H1 (cell line): ENCODE measurements around the gene TESMIN. TPM values are rescaled to one million over a fixed set of nuclear protein-coding genes. Genes with fewer than 3 reads are reported as not detected.
A peak's percentile ranks its signal among the peaks of the same experiment; 100 is the strongest.

ENCODE experiments used
- CTCF ChIA-PET: fragments of 300-600 bp; sonication (Branson Sonifier 250); formaldehyde crosslinking; loops from one replicate; lab custom pipeline; 2021; ENCODE audit not compliant: partially characterized antibody; lab: Charles Lee
- POLR2A ChIA-PET: fragments of 300-600 bp; sonication (Branson Sonifier 250); formaldehyde crosslinking; loops from one replicate; lab custom pipeline; 2021; ENCODE audit warnings: inconsistent platforms; ENCODE audit not compliant: partially characterized antibody; lab: Charles Lee
- DNase-seq, 2 experiments: peaks; one replicate each; pipeline versions ENCODE4 v3.0.0 to v3.0.0-alpha.2; 2010 to 2022; ENCODE audit warnings: low spot score in 2 of 2, low read depth in 1 of 2, mixed read lengths in 1 of 2
- FAIRE-seq: peaks from 2 replicates; lab custom pipeline; 2011; peaks lifted over from hg19 to GRCh38; lab: Jason Lieb, UNC
- H2AFZ ChIP-seq: 2 replicates; pipeline ENCODE4 v1.8.1; 2012; ENCODE audit warnings: low read length, inconsistent platforms
- H2AK5ac ChIP-seq: 2 replicates; pipeline ENCODE4 v1.6.1; 2013; ENCODE audit warnings: low read depth, low read length
- H2BK120ac ChIP-seq: replicated peaks from 2 replicates; pipeline ENCODE3; 2013; ENCODE audit warnings: low read depth, low read length, inconsistent platforms
- H2BK12ac ChIP-seq: 2 replicates; pipeline ENCODE4 v1.6.1; 2013; ENCODE audit warnings: low read depth, low read length
- H2BK15ac ChIP-seq: 2 replicates; pipeline ENCODE4 v1.6.1; 2013; ENCODE audit warnings: low read length
- H2BK20ac ChIP-seq: 2 replicates; pipeline ENCODE4 v1.6.1; 2013; ENCODE audit warnings: low read length
- H2BK5ac ChIP-seq: 2 replicates; pipeline ENCODE4 v1.6.1; 2013; ENCODE audit warnings: low read depth, low read length
- H3K14ac ChIP-seq: 2 replicates; pipeline ENCODE4 v1.6.1; 2013; ENCODE audit warnings: inconsistent platforms; ENCODE audit not compliant: insufficient read length
- H3K18ac ChIP-seq: 2 replicates; pipeline ENCODE4 v1.6.1; 2013; ENCODE audit warnings: low read length; ENCODE audit errors: extremely low read depth
- H3K23ac ChIP-seq: 2 replicates; pipeline ENCODE4 v1.6.1; 2013; ENCODE audit warnings: inconsistent platforms; ENCODE audit not compliant: insufficient read length
- H3K23me2 ChIP-seq: 2 replicates; pipeline ENCODE4 v1.6.1; 2013; ENCODE audit warnings: low read depth, low read length
- H3K27ac ChIP-seq: 2 replicates; pipeline ENCODE4 v1.6.1; 2011; ENCODE audit warnings: low read depth, low read length, inconsistent platforms
- H3K27me3 ChIP-seq, 4 experiments: replicated peaks in 1 of 4; 1 replicate in 1 of 4; 2 replicates in 3 of 4; pipeline versions ENCODE4 v1.6.1 to v1.8.1; 2011 to 2013; ENCODE audit warnings: low read length in 3 of 4, mild to moderate bottlenecking in 3 of 4, inconsistent platforms in 2 of 4, mixed read lengths in 2 of 4, moderate library complexity in 1 of 4; ENCODE audit not compliant: control insufficient read depth in 3 of 4, insufficient read depth in 3 of 4; ENCODE audit errors: extremely low read depth in 1 of 4
- H3K36me3 ChIP-seq, 4 experiments: 2 replicates each; pipeline versions ENCODE4 v1.6.1 to v1.8.1; 2011 to 2013; ENCODE audit warnings: mild to moderate bottlenecking in 4 of 4, low read length in 3 of 4, moderate library complexity in 2 of 4, control low read depth in 1 of 4, inconsistent platforms in 1 of 4; ENCODE audit not compliant: insufficient read depth in 4 of 4, control insufficient read depth in 2 of 4
- H3K4ac ChIP-seq: replicated peaks from 2 replicates; pipeline ENCODE3; 2013; ENCODE audit warnings: low read length, low read depth, mixed read lengths, inconsistent platforms; ENCODE audit not compliant: insufficient read length
- H3K4me1 ChIP-seq, 4 experiments: replicated peaks in 1 of 4; 1 replicate in 1 of 4; 2 replicates in 3 of 4; pipeline versions ENCODE4 v1.6.1 to v1.8.1; 2011 to 2013; ENCODE audit warnings: low read length in 3 of 4, inconsistent platforms in 2 of 4, mixed read lengths in 1 of 4; ENCODE audit not compliant: insufficient read depth in 4 of 4, control insufficient read depth in 3 of 4
- H3K4me2 ChIP-seq, 2 experiments: 2 replicates each; pipeline versions ENCODE4 v1.6.1 to v1.8.1; 2011 to 2013; ENCODE audit warnings: low read depth in 2 of 2, low read length in 2 of 2, control low read depth in 1 of 2, inconsistent platforms in 1 of 2, mild to moderate bottlenecking in 1 of 2; ENCODE audit not compliant: insufficient read depth in 1 of 2
- H3K4me3 ChIP-seq, 4 experiments: fragments of 200-600, 300-600 bp in 1 of 4; sonication (generic), shearing (Covaris generic), sonication (Bioruptor Twin) in 1 of 4; 2 replicates each; pipeline versions ENCODE4 v1.5.1 to v1.8.1; 2011 to 2016; ENCODE audit warnings: low read length in 4 of 4, low read depth in 3 of 4, control low read depth in 2 of 4, inconsistent platforms in 2 of 4, mild to moderate bottlenecking in 2 of 4, mixed read lengths in 1 of 4, moderate library complexity in 1 of 4; ENCODE audit not compliant: insufficient read depth in 2 of 4; ENCODE audit errors: extremely low read depth in 1 of 4
- H3K56ac ChIP-seq: replicated peaks from 2 replicates; pipeline ENCODE3; 2013; ENCODE audit warnings: low read depth, mild to moderate bottlenecking, mixed read lengths, low read length, inconsistent platforms; ENCODE audit not compliant: insufficient read length
- H3K79me1 ChIP-seq: 2 replicates; pipeline ENCODE4 v1.6.1; 2013; ENCODE audit warnings: low read depth, low read length, control low read depth
- H3K79me2 ChIP-seq, 2 experiments: 2 replicates each; pipeline versions ENCODE4 v1.6.1 to v1.8.1; 2012 to 2013; ENCODE audit warnings: low read length in 2 of 2, mild to moderate bottlenecking in 2 of 2, inconsistent platforms in 1 of 2; ENCODE audit not compliant: insufficient read depth in 2 of 2, control insufficient read depth in 1 of 2
- H3K9ac ChIP-seq, 4 experiments: replicated peaks in 1 of 4; 1 replicate in 1 of 4; 2 replicates in 3 of 4; pipeline versions ENCODE4 v1.6.1 to v1.8.1; 2011 to 2013; ENCODE audit warnings: low read depth in 3 of 4, low read length in 3 of 4, control low read depth in 2 of 4, mild to moderate bottlenecking in 2 of 4, moderate library complexity in 2 of 4, inconsistent platforms in 1 of 4; ENCODE audit errors: extremely low read depth in 1 of 4
- H3K9me3 ChIP-seq, 2 experiments: 2 replicates each; pipeline versions ENCODE4 v1.6.1 to v1.8.1; 2012 to 2013; ENCODE audit warnings: mild to moderate bottlenecking in 2 of 2, moderate library complexity in 2 of 2, control low read depth in 1 of 2, inconsistent platforms in 1 of 2, low read depth in 1 of 2, low read length in 1 of 2, mixed read lengths in 1 of 2; ENCODE audit not compliant: insufficient read depth in 2 of 2
- H4K20me1 ChIP-seq, 2 experiments: replicated peaks in 1 of 2; 2 replicates each; pipeline versions ENCODE3 to v1.8.1; 2011 to 2013; ENCODE audit warnings: inconsistent platforms in 2 of 2, low read length in 2 of 2, mild to moderate bottlenecking in 1 of 2; ENCODE audit not compliant: insufficient read depth in 2 of 2, control insufficient read depth in 1 of 2
- H4K5ac ChIP-seq: 2 replicates; pipeline ENCODE4 v1.6.1; 2013; ENCODE audit warnings: low read length, low read depth, mixed read lengths, inconsistent platforms; ENCODE audit not compliant: insufficient read length
- H4K8ac ChIP-seq: 2 replicates; pipeline ENCODE4 v1.8.0; 2013; ENCODE audit warnings: mild to moderate bottlenecking, moderate library complexity, low read length, inconsistent platforms; ENCODE audit not compliant: insufficient read depth; ENCODE audit errors: extremely low read depth
- H4K91ac ChIP-seq: replicated peaks from 2 replicates; pipeline ENCODE3; 2013; ENCODE audit warnings: low read length, mixed read lengths, inconsistent platforms; ENCODE audit not compliant: insufficient read length
- BRCA1 ChIP-seq: IDR thresholded peaks from 2 replicates; pipeline ENCODE4 v1.6.1; 2012; ENCODE audit warnings: low read depth, low read length, improper control_type of control experiment
- E2F6 ChIP-seq: IDR thresholded peaks from 2 replicates; pipeline ENCODE4 v1.6.1; 2012; ENCODE audit warnings: inconsistent platforms
- RXRA ChIP-seq: IDR thresholded peaks from 2 replicates; pipeline ENCODE4 v1.6.1; 2011; ENCODE audit warnings: low read depth, mild to moderate bottlenecking, low read length, moderate library complexity; ENCODE audit not compliant: insufficient read depth
- WGBS, 2 experiments: shearing (Covaris generic) in 1 of 2; methylation state at CpG; one replicate each; pipeline versions ENCODE4 v1.1.6 to v1.1.7; 2013 to 2015; ENCODE audit warnings: low lambda C conversion rate in 2 of 2, mixed read lengths in 2 of 2, inconsistent platforms in 1 of 2, low coverage in 1 of 2, missing lambda C conversion rate in 1 of 2; ENCODE audit not compliant: insufficient replicate concordance in 2 of 2, insufficient coverage in 1 of 2, insufficient read length in 1 of 2; ENCODE audit errors: extremely low coverage in 1 of 2, missing lambda C conversion rate in 1 of 2; 5-methylcytosine and 5-hydroxymethylcytosine counted together
- polyA plus RNA-seq, 7 experiments: library from polyadenylated mRNA; depleted of rRNA in 3 of 7; stranded (reverse) in 5 of 7; unstranded in 2 of 7; fragments of >200 nt in 5 of 7; fragments of 200-250 nt in 2 of 7; gene quantifications; 1 replicate in 5 of 7; 2 replicates in 1 of 7; 4 replicates in 1 of 7; pipeline versions ENCODE4 v1.2.1 to v1.2.3, GENCODE V29; 2011 to 2013; ENCODE audit warnings: missing spikeins in 2 of 7, mixed read lengths in 2 of 7
- total RNA-seq: library from RNA; stranded (reverse); fragmentation: NEBNext Ultra II Directional; extraction: Animal tissue kit (Norgen Biotek cat#: 25700); gene quantifications from 2 replicates; pipeline ENCODE4 v1.2.1, GENCODE V29; 2021

The TESMIN gene
- total and polyA plus RNA-seq, 2 of the 8 experiments (the other 6 are each of a cell fraction or from before 2014, with no cell fraction given): 22.6 to 61.1 TPM

DNA sequence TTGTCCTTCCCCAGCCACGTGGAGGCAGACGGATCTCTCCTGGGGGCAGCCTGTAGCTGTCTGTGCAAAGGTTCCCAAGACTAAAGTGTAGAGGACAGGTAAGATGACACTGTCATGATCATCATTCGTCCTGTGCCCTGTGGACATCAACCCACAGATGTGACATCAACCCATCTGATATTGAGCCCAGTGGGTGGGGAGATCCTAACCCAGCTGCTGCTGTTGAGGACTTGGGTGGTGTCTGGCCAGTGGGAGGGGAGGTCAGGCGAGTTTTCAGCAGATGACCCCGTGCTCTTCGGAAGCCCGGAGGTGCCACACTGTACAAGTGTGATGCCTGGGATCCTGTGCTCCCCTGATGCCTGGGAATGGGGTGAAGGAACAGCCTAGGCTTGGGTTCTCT lies 68.2 kb downstream of the TESMIN start:
- Histone ChIP-seq H3K56ac (no peak overlapping the region), H3K4me1 (peaks cover 0 to 13% (median 9%) of the 10 kb centered on the region in 4 experiments; a peak in 5 of 7 replicates), H3K4me3 (no peak overlapping the region), H3K9me3 (no peaks in the 10 kb centered on the region), H3K4me2 (no peak overlapping the region; a peak in 1 of 4 replicates), H4K8ac (peak overlapping the region; percentile 11; the same call in 1 of the 2 replicates), H4K5ac (no peak overlapping the region), H3K79me1 (no peaks in the 10 kb centered on the region), H3K27ac (no peak overlapping the region), H2BK12ac (peak overlapping the region; percentile 77; the same call in 1 of the 2 replicates), H3K23me2 (peaks cover 7% of the 10 kb centered on the region; the same call in 1 of the 2 replicates), H2AK5ac (peak overlapping the region; percentile 47; the same call in 1 of the 2 replicates), H3K14ac (no peak overlapping the region), H3K18ac (peak overlapping the region; percentile 3; the same call in 1 of the 2 replicates), H3K23ac (no peak overlapping the region), H3K27me3 (peaks cover 11 to 41% (median 31%) of the 10 kb centered on the region in 4 experiments), H3K36me3 (peaks cover 0 to 4% (median 2%) of the 10 kb centered on the region in 4 experiments; a peak in 2 of 8 replicates), H2BK20ac (0 out of 2 replicates have a peak overlapping the region, but pooled peaks have one; percentile 25), H3K79me2 (no peaks in the 10 kb centered on the region), H4K20me1 (peaks cover 0 to 4% of the 10 kb centered on the region in 2 experiments), H2BK15ac (peak overlapping the region; percentile 7; the same call in 1 of the 2 replicates), H3K4ac (no peak overlapping the region), H3K9ac (no peak overlapping the region), H2BK120ac (no peak overlapping the region), H4K91ac (peak overlapping the region; percentile 86), H2BK5ac (no peak overlapping the region), H2AFZ (no peak overlapping the region)
- DNase-seq: no peak
- FAIRE-seq: no peak
- 95% methylated on average over 7 of the region's 7 CpGs; no CpG with 5 or more reads in 1 of the 2 experiments for WGBS, 2 experiments
- ChIA-PET CTCF (interaction anchor here (0.6 to 1.7 kb wide), 3 partner anchors 26 to 123 kb away, joined by 3 to 5 read pairs (median 3); no protein-coding TSS in a partner anchor), POLR2A (interaction anchor here (0.8 to 5.5 kb wide), 8 partner anchors 10 to 66 kb away, joined by 3 to 22 read pairs (median 4); no protein-coding TSS in a partner anchor)
- TF ChIP-seq BRCA1 (no peak), RXRA (no peak), E2F6 (no peak)
